ENCODE results near the gene DYRK4.

DNA sequence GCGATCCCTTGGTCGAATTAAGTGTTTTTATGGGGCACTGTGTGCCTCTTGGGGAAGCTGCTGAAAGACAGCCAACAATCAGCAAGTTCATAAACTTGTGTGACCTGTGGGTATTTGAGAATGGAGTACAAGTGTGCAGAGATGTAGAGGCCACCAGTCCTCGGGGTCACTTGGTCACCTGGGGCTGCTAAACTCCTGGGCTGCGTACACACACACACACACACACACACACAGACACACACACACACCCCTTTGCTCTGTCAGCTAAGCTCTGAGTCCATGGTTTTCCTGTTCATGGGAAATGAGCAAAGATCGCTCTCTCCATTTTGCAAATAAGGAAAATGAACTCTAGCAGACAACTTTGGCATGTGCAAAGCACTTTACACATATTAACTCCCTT is 24.5 kb downstream of the DYRK4 start:
- TF ChIP-seq, protein P1, sequence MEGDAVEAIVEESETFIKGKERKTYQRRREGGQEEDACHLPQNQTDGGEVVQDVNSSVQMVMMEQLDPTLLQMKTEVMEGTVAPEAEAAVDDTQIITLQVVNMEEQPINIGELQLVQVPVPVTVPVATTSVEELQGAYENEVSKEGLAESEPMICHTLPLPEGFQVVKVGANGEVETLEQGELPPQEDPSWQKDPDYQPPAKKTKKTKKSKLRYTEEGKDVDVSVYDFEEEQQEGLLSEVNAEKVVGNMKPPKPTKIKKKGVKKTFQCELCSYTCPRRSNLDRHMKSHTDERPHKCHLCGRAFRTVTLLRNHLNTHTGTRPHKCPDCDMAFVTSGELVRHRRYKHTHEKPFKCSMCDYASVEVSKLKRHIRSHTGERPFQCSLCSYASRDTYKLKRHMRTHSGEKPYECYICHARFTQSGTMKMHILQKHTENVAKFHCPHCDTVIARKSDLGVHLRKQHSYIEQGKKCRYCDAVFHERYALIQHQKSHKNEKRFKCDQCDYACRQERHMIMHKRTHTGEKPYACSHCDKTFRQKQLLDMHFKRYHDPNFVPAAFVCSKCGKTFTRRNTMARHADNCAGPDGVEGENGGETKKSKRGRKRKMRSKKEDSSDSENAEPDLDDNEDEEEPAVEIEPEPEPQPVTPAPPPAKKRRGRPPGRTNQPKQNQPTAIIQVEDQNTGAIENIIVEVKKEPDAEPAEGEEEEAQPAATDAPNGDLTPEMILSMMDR (IDR thresholded peaks at IDR 0.05): no peak
- no peak for TF ChIP-seq POLR2A (IDR thresholded peaks at IDR 0.05)
